Measurements from ENCODE around the gene NUDT1. TPM values are rescaled to one million over a fixed set of nuclear protein-coding genes. Genes with fewer than 3 reads are reported as not detected.

The NUDT1 gene
- total RNA-seq, 1 experiment from 2014 or later, result 47.4 TPM

DNA sequence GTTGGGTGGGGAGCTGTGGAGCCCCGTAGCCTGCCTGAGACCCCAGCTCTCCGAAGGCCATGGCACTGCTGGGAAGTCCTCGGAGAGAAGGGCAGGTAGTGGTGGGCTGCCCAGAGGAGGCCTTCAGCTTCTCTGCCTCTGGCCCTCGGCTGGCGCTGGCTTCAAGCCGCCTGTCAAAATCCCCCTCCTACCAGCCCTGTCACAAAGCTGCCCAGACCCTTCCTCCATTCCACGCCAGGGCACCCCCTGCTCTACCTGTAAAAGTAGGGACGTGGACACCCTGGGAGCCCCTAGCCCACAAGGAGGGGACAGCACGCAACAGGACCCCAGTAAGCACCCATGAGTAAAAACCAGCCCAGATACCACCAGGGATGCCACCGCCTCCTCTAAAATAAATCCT is 40.9 kb upstream of the NUDT1 start:
- CTCF ChIA-PET, result no interaction called here
- Histone ChIP-seq H3K9ac (ENCODE audit: low read length) (no peak overlapping the region), H3K79me2 (ENCODE audit: insufficient read depth, low read length) (no peaks in the 10 kb centered on the region; the same call in 1 of the 2 replicates), H2AFZ (ENCODE audit: low read depth, low read length, poor library complexity, severe bottlenecking) (no peak overlapping the region), H3K4me3 (replicated peaks in 1 of 2; ENCODE audit: low read depth in 1 of 2, low read length in 2 of 2) (no peak overlapping the region), H3K36me3 (ENCODE audit: control insufficient read depth in 1 of 2, insufficient read depth in 2 of 2, low read length in 2 of 2) (peaks cover 3 to 17% of the 10 kb centered on the region in 2 experiments; a peak in 2 of 4 replicates), H3K9me2 (ENCODE audit: insufficient read depth) (no peaks in the 10 kb centered on the region), H3K4me1 (ENCODE audit: control insufficient read depth in 1 of 2, insufficient read depth in 2 of 2, low read length in 2 of 2) (no peaks in the 10 kb centered on the region), H3K9me3 (ENCODE audit: control insufficient read depth in 1 of 2, insufficient read depth in 1 of 2, low read depth in 1 of 2, low read length in 2 of 2) (peaks cover 0 to under 1% of the 10 kb centered on the region in 2 experiments; a peak in 1 of 4 replicates), H3K4me2 (ENCODE audit: low read length) (no peak overlapping the region), H3K27me3 (ENCODE audit: insufficient read depth, low read length) (no peaks in the 10 kb centered on the region), H4K20me1 (ENCODE audit: insufficient read depth) (no peaks in the 10 kb centered on the region), H3K27ac (ENCODE audit: low read depth, low read length) (no peak overlapping the region)
- DNase-seq (ENCODE audit: low read depth, low spot score) (no peak), ATAC-seq (no peak)
- no TSS peak for BruUV-seq (replicated peaks)
- no peak for TF ChIP-seq TCF7L2 (IDR thresholded peaks at IDR 0.05; ENCODE audit: borderline replicate concordance, extremely low read depth, insufficient read depth, insufficient read length)
- TF ChIP-seq, protein P1, sequence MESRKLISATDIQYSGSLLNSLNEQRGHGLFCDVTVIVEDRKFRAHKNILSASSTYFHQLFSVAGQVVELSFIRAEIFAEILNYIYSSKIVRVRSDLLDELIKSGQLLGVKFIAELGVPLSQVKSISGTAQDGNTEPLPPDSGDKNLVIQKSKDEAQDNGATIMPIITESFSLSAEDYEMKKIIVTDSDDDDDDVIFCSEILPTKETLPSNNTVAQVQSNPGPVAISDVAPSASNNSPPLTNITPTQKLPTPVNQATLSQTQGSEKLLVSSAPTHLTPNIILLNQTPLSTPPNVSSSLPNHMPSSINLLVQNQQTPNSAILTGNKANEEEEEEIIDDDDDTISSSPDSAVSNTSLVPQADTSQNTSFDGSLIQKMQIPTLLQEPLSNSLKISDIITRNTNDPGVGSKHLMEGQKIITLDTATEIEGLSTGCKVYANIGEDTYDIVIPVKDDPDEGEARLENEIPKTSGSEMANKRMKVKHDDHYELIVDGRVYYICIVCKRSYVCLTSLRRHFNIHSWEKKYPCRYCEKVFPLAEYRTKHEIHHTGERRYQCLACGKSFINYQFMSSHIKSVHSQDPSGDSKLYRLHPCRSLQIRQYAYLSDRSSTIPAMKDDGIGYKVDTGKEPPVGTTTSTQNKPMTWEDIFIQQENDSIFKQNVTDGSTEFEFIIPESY (IDR thresholded peaks at IDR 0.05; ENCODE audit: extremely low read depth, insufficient replicate concordance, low read length), result no peak
- no peak for TF ChIP-seq YY1 (IDR thresholded peaks at IDR 0.05; ENCODE audit: extremely low read depth, insufficient replicate concordance, low read depth, low read length)
- no peak for TF ChIP-seq EGR1 (IDR thresholded peaks at IDR 0.05; ENCODE audit: low read depth)
- TF ChIP-seq JUND (IDR thresholded peaks at IDR 0.05), result no peak
- no peak for TF ChIP-seq ZFX (IDR thresholded peaks at IDR 0.05)
- no peak for TF ChIP-seq EZH2phosphoT487 (IDR thresholded peaks at IDR 0.05; ENCODE audit: borderline replicate concordance)
- TF ChIP-seq CEBPB (IDR thresholded peaks at IDR 0.05; ENCODE audit: low read depth), result no peak
- TF ChIP-seq, protein P2, sequence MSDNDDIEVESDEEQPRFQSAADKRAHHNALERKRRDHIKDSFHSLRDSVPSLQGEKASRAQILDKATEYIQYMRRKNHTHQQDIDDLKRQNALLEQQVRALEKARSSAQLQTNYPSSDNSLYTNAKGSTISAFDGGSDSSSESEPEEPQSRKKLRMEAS (IDR thresholded peaks at IDR 0.05), result no peak
- no peak for TF ChIP-seq FOSL1 (IDR thresholded peaks at IDR 0.05; ENCODE audit: low read depth)
- TF ChIP-seq CBX3 (IDR thresholded peaks at IDR 0.05; ENCODE audit: low read depth), result no peak
- TF ChIP-seq, protein P3, sequence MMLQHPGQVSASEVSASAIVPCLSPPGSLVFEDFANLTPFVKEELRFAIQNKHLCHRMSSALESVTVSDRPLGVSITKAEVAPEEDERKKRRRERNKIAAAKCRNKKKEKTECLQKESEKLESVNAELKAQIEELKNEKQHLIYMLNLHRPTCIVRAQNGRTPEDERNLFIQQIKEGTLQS (IDR thresholded peaks at IDR 0.05), result no peak
- TF ChIP-seq SRF (IDR thresholded peaks at IDR 0.05; ENCODE audit: low read depth), result no peak
- TF ChIP-seq POLR2A (IDR thresholded peaks at IDR 0.05; ENCODE audit: borderline replicate concordance, extremely low read depth, insufficient read depth, insufficient read length), result no peak
- no peak for TF ChIP-seq POLR2AphosphoS5 (IDR thresholded peaks at IDR 0.05; ENCODE audit: low read depth, low read length)
- TF ChIP-seq, protein P4, sequence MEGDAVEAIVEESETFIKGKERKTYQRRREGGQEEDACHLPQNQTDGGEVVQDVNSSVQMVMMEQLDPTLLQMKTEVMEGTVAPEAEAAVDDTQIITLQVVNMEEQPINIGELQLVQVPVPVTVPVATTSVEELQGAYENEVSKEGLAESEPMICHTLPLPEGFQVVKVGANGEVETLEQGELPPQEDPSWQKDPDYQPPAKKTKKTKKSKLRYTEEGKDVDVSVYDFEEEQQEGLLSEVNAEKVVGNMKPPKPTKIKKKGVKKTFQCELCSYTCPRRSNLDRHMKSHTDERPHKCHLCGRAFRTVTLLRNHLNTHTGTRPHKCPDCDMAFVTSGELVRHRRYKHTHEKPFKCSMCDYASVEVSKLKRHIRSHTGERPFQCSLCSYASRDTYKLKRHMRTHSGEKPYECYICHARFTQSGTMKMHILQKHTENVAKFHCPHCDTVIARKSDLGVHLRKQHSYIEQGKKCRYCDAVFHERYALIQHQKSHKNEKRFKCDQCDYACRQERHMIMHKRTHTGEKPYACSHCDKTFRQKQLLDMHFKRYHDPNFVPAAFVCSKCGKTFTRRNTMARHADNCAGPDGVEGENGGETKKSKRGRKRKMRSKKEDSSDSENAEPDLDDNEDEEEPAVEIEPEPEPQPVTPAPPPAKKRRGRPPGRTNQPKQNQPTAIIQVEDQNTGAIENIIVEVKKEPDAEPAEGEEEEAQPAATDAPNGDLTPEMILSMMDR (IDR thresholded peaks at IDR 0.05 in 2 of 3, conservative IDR thresholded peaks at IDR 0.05 in 1 of 3; ENCODE audit: borderline replicate concordance in 1 of 3, insufficient read depth in 1 of 3, low read depth in 2 of 3, low read length in 2 of 3), result no peak
- TF ChIP-seq SP1 (IDR thresholded peaks at IDR 0.05; ENCODE audit: low read depth), result no peak
- no peak for TF ChIP-seq EZH2 (IDR thresholded peaks at IDR 0.05)
- no peak for TF ChIP-seq ELF1 (IDR thresholded peaks at IDR 0.05; ENCODE audit: borderline replicate concordance, low read depth)
- TF ChIP-seq RAD21 (IDR thresholded peaks at IDR 0.05; ENCODE audit: low read depth), result no peak
- RAD21 ChIA-PET (ENCODE audit: low non-redundant PET in 1 of 2, low total read pairs in 2 of 2, uncharacterized antibody in 2 of 2, unreplicated experiment in 2 of 2), result no interaction called here
- POLR2A ChIA-PET, result no interaction called here
- intact Hi-C loops (cut with micrococcal nuclease), result loop anchor here (10.0 kb wide), 1 partner anchor 96 kb away; no protein-coding TSS in a partner anchor
